Activated CD4-positive, alpha-beta memory T cell treated with anti-CD3 and anti-CD28 coated beads for 36 hours (primary cell): ENCODE measurements around the gene DCST1. TPM values are rescaled to one million over a fixed set of nuclear protein-coding genes. Genes with fewer than 3 reads are reported as not detected.
A peak's percentile ranks its signal among the peaks of the same experiment; 100 is the strongest.

Experiments
- CTCF ChIA-PET: fragments of 350-600 bp; sonication (Branson Sonifier 250); formaldehyde crosslinking; loops from one replicate; lab custom pipeline; 2021; ENCODE audit warnings: antibody characterized with exemption, inconsistent platforms; lab: Charles Lee
- POLR2A ChIA-PET: fragments of 350-600 bp; sonication (Branson Sonifier 250); formaldehyde crosslinking; loops from one replicate; lab custom pipeline; 2021; ENCODE audit warnings: antibody characterized with exemption; lab: Charles Lee
- DNase-seq: peaks from one replicate; pipeline ENCODE4 v3.0.0-alpha.2; 2020
- H3K27ac Mint-ChIP-seq: one replicate; pipeline ENCODE4 v1.8.0; 2021; ENCODE audit warnings: mixed read lengths
- H3K27me3 Mint-ChIP-seq: one replicate; pipeline ENCODE4 v1.8.0; 2021; ENCODE audit warnings: mixed read lengths
- H3K36me3 Mint-ChIP-seq: one replicate; pipeline ENCODE4 v1.8.0; 2021; ENCODE audit warnings: mixed read lengths
- H3K4me1 Mint-ChIP-seq: one replicate; pipeline ENCODE4 v1.8.0; 2021; ENCODE audit warnings: low read depth, mixed read lengths
- H3K4me3 Mint-ChIP-seq: one replicate; pipeline ENCODE4 v1.8.0; 2021; ENCODE audit warnings: mild to moderate bottlenecking, mixed read lengths
- H3K9me3 Mint-ChIP-seq: one replicate; pipeline ENCODE4 v1.8.0; 2021; ENCODE audit warnings: mixed read lengths
- intact Hi-C: fragments of 100-400 bp; cut with micrococcal nuclease; formaldehyde crosslinking; loops from one replicate; pipeline ENCODE4 v1.15.1; 2023
- total RNA-seq, 2 experiments: library from RNA; stranded (reverse); gene quantifications; one replicate each; pipeline ENCODE4 v1.2.3, GENCODE V29; 2021

DCST1 gene
- total RNA-seq, 2 experiments from 2014 or later: 0.14 TPM; not detected in 1

DNA sequence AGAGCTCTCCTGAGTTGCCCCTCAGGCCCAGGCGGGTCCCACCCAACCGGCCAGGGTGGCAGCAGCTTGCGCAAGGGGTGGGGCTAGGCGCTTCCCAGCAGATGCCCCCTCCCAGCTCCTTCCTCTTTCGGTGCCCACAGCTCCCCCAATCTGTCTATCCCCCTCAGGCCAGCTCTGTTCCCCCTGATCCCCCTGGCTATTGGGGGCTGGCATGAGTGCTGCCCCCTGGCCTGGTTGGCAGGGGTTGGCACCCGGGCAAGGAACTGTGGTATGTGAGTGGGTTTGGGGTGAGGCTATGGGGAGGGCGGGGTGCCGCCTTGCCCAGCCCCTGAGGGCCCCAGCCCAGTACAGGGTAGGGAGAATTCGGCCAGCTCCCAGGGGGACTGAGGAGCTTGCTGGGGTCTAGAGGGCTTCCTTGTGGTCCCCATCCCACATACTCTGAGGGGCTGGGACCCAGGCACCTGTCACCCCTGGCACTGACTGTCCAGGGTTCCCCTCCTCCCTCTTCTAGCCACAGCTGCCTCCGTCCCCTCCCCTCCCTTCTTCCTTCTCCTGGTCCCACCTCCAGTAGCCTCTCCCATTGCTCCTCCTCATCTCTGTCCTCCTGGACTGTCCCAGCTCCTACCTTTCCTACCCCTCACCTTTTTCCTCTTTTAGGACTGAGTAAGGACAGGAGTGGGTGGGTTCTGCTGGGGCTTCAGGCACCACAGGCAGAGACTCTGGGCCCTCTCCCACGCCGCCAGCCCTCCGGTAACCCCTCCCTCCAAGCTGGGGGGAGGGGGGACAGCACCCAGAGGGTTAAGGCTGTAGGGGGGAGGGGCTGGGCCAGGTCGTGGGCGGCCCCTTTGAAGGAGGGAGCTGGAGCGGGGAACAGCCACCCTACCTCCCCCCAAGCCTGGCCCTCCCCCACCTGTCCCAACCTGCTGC, 25.3 kb upstream of the DCST1 start:
- Mint-ChIP-seq H3K36me3 (peaks cover 33% of the 10 kb centered on the region), H3K27ac (peak overlapping the region; percentile 99), H3K27me3 (no peaks in the 10 kb centered on the region), H3K4me3 (peak overlapping the region; percentile 97), H3K4me1 (peaks cover 69% of the 10 kb centered on the region), H3K9me3 (no peaks in the 10 kb centered on the region)
- peak; percentile 89 for DNase-seq
- intact Hi-C loops: loop anchor here (1.0 to 10.0 kb wide), 3 partner anchors 9 to 1353 kb away; partner anchors contain the start of gene SNAPIN
- CTCF ChIA-PET: interaction anchor here (0.9 to 4.2 kb wide), 7 partner anchors 8 to 72 kb away, joined by 3 to 43 read pairs (median 4); partner anchors contain the start of gene ADAM15
- POLR2A ChIA-PET: interaction anchor here (0.8 to 3.9 kb wide), 4 partner anchors 9 to 47 kb away, joined by 3 to 31 read pairs (median 7); partner anchors contain the start of gene PYGO2

DNA sequence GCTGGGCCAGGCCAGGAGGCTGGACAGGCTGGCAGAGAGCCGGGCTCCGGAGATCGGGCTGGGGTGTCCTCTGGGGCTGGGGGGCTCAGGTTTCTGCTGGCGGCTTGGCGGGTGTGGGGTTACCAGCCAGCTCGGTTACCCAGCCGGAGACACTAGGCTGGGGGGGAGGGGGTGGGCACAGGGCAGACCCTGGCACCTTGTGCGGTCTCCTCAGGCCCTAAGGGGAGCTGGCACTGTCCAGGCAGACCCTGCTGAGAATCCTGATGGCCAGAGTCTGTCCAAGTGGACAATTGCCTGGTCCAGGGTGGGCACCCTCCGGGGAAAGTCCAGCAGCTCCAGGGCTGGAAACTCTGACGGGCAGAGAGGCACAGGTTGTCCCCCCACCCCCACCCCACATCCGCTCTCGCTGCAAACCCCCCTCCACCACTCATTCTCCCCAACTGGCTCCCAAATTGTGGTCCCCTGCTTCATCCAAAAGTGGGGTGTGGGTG, 24.4 kb upstream of the DCST1 start:
- Mint-ChIP-seq H3K27ac (peak overlapping the region; percentile 99), H3K36me3 (peaks cover 37% of the 10 kb centered on the region), H3K27me3 (no peaks in the 10 kb centered on the region), H3K9me3 (no peaks in the 10 kb centered on the region), H3K4me3 (peak overlapping the region; percentile 97), H3K4me1 (peaks cover 74% of the 10 kb centered on the region)
- ChIA-PET POLR2A (interaction anchor here (0.8 to 3.9 kb wide), 3 partner anchors 8 to 48 kb away, joined by 3 to 31 read pairs (median 4); partner anchors contain the start of gene PYGO2), CTCF (interaction anchor here (1.6 to 4.2 kb wide), 3 partner anchors 7 to 42 kb away, joined by 4 to 43 read pairs (median 13); partner anchors contain the start of gene ADAM15)
- DNase-seq: peak; percentile 71
- intact Hi-C loops: loop anchor here (10.0 kb wide), 2 partner anchors 674 to 1354 kb away; partner anchors contain the start of gene SNAPIN

DNA sequence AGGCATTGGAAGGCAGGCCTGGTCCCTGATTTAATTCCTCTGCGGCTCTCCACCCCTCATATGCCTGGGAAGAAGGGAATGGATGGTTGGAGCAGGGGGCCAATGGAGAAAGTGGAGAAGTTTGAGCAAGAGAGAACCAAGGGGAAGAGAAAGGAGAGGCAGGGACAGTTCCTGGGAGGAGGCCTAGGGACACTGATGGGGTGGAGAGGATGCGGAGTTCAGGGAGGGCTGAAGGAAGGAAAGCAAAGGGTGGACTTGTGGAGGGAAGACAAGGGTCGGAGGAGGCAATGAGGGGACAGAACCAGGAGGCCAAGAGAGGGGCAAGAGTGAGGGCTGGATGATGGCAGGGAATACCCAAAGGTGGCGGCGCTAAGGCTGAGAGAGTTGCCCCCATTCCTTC, 23.9 kb upstream of the DCST1 start:
- POLR2A ChIA-PET: interaction anchor here (0.7 to 1.5 kb wide), 2 partner anchors 9 to 27 kb away, joined by 3 to 4 read pairs; no protein-coding TSS in a partner anchor
- CTCF ChIA-PET: interaction anchor here (1.1 to 4.2 kb wide), 5 partner anchors 7 to 82 kb away, joined by 3 to 43 read pairs (median 6); no protein-coding TSS in a partner anchor
- no peaks in the 10 kb centered on the region for H3K9me3 Mint-ChIP-seq
- H3K27ac Mint-ChIP-seq: peak overlapping the region; percentile 99
- intact Hi-C loops: loop anchor here (1.0 to 10.0 kb wide), 3 partner anchors 7 to 1355 kb away; partner anchors contain the start of genes SNAPIN and ZBTB7B
- peaks cover 73% of the 10 kb centered on the region for H3K4me1 Mint-ChIP-seq
- peaks cover 40% of the 10 kb centered on the region for H3K36me3 Mint-ChIP-seq
- no peaks in the 10 kb centered on the region for H3K27me3 Mint-ChIP-seq
- H3K4me3 Mint-ChIP-seq: peak overlapping the region; percentile 97
- no peak for DNase-seq

DNA sequence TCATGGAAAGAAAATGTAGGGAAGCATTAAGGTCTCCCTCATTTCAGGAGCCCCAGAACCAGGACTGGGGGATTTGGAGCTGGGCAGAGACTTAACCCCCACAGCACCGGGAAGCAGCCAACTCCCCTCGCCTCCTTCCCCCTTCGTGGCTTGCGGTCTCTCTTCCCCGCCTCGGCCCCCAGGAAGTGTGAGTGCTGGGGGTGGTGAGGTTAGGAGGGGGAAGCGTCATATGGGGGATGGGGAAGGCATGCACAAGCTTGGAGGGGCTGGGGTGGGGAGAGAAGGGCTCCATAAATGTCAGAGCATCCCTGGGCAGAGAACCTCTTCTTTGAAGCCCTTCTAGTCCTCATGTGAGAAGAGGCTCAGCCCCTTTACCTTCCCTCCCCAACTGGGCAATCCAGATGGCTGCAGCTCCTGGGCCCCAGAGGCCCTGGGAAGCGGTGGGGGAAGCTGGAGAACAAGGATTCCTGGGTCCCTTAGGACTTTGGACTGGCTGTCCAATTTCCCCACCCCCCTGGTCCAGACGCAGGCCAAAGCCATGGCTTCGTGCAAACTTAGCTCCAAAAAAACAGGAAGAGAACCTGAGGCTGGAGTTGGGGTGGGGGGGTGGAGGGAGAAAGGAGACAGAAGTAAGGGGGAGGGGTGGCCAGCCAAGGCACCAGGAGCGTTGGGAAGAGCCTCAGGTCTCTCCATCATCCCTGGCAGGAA, 23.3 kb upstream of the DCST1 start:
- Mint-ChIP-seq H3K4me1 (peaks cover 73% of the 10 kb centered on the region), H3K4me3 (peak overlapping the region; percentile 97), H3K36me3 (peaks cover 41% of the 10 kb centered on the region), H3K27ac (peak overlapping the region; percentile 99), H3K9me3 (no peaks in the 10 kb centered on the region), H3K27me3 (no peaks in the 10 kb centered on the region)
- CTCF ChIA-PET: interaction anchor here (0.8 to 1.7 kb wide), 5 partner anchors 10 to 163 kb away, joined by 3 to 6 read pairs (median 3); partner anchors contain the start of gene KRTCAP2
- DNase-seq: peak; percentile 64
- POLR2A ChIA-PET: interaction anchor here (0.7 to 1.8 kb wide), 3 partner anchors 9 to 28 kb away, joined by 3 to 11 read pairs (median 4); no protein-coding TSS in a partner anchor
- intact Hi-C loops: loop anchor here (1.0 kb wide), 1 partner anchor 8 kb away; the partner anchor contains the start of gene ZBTB7B

DNA sequence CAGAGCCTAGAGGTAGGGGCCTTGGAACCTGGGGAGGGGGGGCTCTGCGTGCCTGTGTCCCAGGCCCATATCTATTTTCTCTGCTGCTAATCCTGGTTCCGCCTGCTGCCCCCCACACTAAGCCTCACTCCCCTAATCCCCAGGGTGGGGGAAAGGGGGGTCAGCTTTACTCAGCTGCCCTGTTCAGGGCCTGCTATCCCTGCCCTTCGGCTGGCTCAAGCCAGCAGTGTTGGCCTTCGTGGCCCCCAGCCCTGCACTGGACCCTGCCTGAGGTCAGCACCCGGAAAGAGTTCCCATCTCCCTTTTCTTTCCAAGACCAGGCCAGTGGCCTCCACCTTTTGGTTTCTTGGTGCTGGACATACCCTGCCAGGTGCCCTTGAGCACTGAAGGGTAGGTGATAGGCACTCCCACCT, 22.6 kb upstream of the DCST1 start:
- no peak for DNase-seq
- ChIA-PET CTCF (interaction anchor here (1.0 to 1.7 kb wide), 4 partner anchors 11 to 80 kb away, joined by 3 to 6 read pairs (median 4); no protein-coding TSS in a partner anchor), POLR2A (interaction anchor here (0.5 to 1.8 kb wide), 2 partner anchors 11 to 18 kb away, joined by 5 to 11 read pairs; no protein-coding TSS in a partner anchor)
- H3K27ac Mint-ChIP-seq: peak overlapping the region; percentile 99
- peaks cover 47% of the 10 kb centered on the region for H3K36me3 Mint-ChIP-seq
- no peaks in the 10 kb centered on the region for H3K27me3 Mint-ChIP-seq
- H3K4me1 Mint-ChIP-seq: peaks cover 73% of the 10 kb centered on the region
- intact Hi-C loops: no loop called here
- peak overlapping the region; percentile 97 for H3K4me3 Mint-ChIP-seq
- H3K9me3 Mint-ChIP-seq: no peaks in the 10 kb centered on the region

DNA sequence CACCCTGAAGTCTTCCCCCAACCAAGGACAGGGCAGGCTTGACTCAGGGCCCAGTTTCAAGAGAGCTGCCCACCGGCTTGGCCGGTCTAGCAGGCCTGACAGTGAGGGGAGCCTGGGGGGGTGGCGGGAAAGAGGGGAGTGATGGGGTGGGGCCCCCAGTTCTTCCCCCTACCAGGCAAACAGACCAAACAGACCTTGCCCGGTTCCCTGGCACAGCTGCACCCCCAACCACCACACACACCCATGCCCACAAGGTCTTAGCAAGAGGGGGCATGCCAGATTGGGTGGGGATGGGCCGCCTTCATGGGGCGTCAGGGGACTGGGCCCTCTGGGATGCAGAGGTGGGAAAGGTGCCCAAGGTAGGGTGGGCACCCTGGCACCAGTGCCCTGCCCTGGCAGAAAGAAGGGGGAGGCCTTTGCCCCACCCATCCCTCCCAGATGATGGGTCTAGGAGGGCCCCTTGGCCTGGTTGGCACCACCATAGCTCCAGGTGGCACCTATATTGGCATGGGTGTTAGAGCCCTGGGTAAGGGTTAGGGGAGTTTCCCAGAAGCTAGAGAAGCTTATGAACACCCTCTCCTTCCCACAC, 22.1 kb upstream of the DCST1 start:
- no peak for DNase-seq
- H3K27me3 Mint-ChIP-seq: no peaks in the 10 kb centered on the region
- peaks cover 52% of the 10 kb centered on the region for H3K36me3 Mint-ChIP-seq
- intact Hi-C loops: no loop called here
- H3K4me3 Mint-ChIP-seq: peak overlapping the region; percentile 97
- peak overlapping the region; percentile 99 for H3K27ac Mint-ChIP-seq
- peaks cover 73% of the 10 kb centered on the region for H3K4me1 Mint-ChIP-seq
- POLR2A ChIA-PET: interaction anchor here (0.5 to 1.8 kb wide), 2 partner anchors 12 to 19 kb away, joined by 5 to 11 read pairs; no protein-coding TSS in a partner anchor
- no peaks in the 10 kb centered on the region for H3K9me3 Mint-ChIP-seq
- CTCF ChIA-PET: interaction anchor here (1.0 to 9.8 kb wide), 6 partner anchors 14 to 74 kb away, joined by 3 to 144 read pairs (median 4); partner anchors contain the start of genes LENEP and PYGO2

DNA sequence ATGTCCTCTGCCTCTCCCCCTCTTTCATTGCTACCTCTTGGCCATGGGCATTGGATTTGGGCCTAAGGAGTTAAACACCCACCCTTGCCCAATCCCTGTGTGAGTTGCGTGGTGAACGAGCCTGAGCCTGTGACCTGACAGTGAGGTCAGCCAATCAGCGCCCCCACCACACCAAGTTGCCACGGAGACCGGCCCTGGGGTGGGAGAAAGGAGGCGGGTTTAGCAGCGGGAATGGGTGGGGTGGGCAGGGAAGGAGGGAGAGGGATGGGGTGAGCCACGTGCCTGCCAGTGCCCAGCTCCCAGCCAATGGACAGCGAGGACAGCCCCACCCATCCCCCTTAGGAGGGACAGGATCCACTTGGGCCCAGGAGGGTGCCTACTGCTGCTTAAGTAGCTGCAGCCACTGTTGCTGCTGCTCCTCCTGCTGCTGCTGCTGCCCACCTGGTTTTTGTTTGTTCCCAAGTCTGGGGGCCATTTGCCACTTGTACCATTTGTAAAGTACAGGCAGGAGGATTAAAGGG, 21.5 kb upstream of the DCST1 start:
- Mint-ChIP-seq H3K27me3 (no peaks in the 10 kb centered on the region), H3K27ac (peak overlapping the region; percentile 99), H3K9me3 (no peaks in the 10 kb centered on the region), H3K4me3 (peak overlapping the region; percentile 63), H3K36me3 (peaks cover 53% of the 10 kb centered on the region), H3K4me1 (peaks cover 72% of the 10 kb centered on the region)
- ChIA-PET POLR2A (interaction anchor here (1.4 kb wide), 1 partner anchor 8 kb away, joined by 3 read pairs; no protein-coding TSS in a partner anchor), CTCF (interaction anchor here (1.0 to 9.8 kb wide), 5 partner anchors 15 to 73 kb away, joined by 3 to 144 read pairs (median 5); partner anchors contain the start of genes LENEP and PYGO2)
- DNase-seq: peak; percentile 78
- intact Hi-C loops: no loop called here

DNA sequence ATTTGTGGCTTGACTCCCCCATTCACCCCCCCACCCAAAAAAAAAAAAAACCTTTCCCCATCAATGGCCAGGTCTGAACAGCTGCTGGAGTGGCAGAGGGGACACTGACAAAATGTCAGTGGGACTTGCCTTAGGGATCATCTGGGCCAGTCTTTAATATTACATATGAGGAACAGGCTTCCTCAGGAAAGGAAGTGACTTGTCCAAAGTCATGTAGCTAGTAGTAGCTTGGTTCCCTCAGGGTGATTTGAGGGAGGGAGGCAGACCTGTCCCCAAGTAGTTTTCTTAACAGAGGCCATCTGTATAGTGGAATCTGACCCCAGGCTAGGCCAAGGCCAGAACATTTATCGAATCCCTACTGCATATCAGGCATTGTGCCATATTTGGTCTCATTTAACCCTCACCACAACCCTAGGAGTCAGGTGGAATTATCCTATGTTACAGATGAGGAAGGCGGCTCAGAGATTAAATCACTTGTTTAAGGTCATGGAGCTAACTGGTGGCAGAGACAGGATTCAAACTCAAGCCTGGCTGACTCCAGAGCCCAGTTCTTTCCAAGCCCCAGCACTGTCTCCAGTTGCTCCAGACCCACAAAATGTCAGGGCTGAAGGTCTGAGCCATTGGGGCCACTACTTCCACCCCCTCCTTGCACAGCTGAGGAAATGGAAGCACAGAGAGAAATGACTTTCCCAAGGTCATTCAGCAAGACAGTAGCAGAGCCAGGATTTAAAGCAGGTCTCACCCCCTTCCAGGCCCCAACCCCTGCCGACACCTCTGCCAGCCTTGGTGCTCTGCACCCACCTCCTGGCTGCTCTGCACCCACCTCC, 20.6 kb upstream of the DCST1 start:
- intact Hi-C loops: no loop called here
- DNase-seq: no peak
- peak overlapping the region; percentile 63 for H3K4me3 Mint-ChIP-seq
- peaks cover 56% of the 10 kb centered on the region for H3K36me3 Mint-ChIP-seq
- ChIA-PET CTCF (interaction anchor here (1.0 to 9.8 kb wide), 5 partner anchors 16 to 72 kb away, joined by 3 to 144 read pairs (median 5); partner anchors contain the start of genes LENEP and PYGO2), POLR2A (interaction anchor here (0.6 to 1.4 kb wide), 2 partner anchors 9 to 559 kb away, joined by 3 read pairs; no protein-coding TSS in a partner anchor)
- peak overlapping the region; percentile 99 for H3K27ac Mint-ChIP-seq
- no peaks in the 10 kb centered on the region for H3K27me3 Mint-ChIP-seq
- no peaks in the 10 kb centered on the region for H3K9me3 Mint-ChIP-seq
- H3K4me1 Mint-ChIP-seq: peaks cover 72% of the 10 kb centered on the region

DNA sequence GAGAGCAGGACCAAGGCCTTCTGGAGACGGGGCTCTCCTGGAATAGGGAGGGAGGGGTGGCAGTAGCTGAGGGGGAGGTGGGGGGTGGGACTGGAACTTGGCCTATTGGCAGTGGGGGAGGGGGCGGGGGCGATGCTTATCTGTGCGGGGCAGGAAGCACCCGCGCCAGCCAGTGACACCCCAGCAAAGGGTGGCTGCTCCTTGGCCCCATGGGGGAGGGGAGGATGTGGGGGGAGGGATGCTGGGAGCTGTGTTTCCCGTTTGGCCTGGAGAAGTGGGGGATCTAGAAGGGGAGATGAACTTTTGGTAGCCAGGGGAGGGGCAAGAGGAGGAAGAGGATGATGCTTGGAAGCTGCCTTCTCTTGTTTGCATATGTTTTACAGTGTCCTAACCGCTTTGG, 20.0 kb upstream of the DCST1 start:
- Mint-ChIP-seq H3K9me3 (no peaks in the 10 kb centered on the region), H3K27ac (peak overlapping the region; percentile 99), H3K4me1 (peaks cover 68% of the 10 kb centered on the region), H3K4me3 (peak overlapping the region; percentile 48), H3K27me3 (no peaks in the 10 kb centered on the region), H3K36me3 (peaks cover 56% of the 10 kb centered on the region)
- ChIA-PET CTCF (interaction anchor here (0.6 to 9.8 kb wide), 4 partner anchors 16 to 67 kb away, joined by 3 to 144 read pairs (median 5); partner anchors contain the start of genes ADAM15, LENEP and PYGO2), POLR2A (interaction anchor here (0.6 to 1.4 kb wide), 2 partner anchors 10 to 847 kb away, joined by 3 to 5 read pairs; no protein-coding TSS in a partner anchor)
- intact Hi-C loops: no loop called here
- DNase-seq: peak; percentile 48
